ENCODE results near the gene DISC1. TPM values are rescaled to one million over a fixed set of nuclear protein-coding genes. Genes with fewer than 3 reads are reported as not detected.

Gene DISC1
- total RNA-seq, 1 experiment from 2014 or later = 1.8 TPM

- POLR2A ChIA-PET = no interaction called here
- H3K9ac ChIP-seq (ENCODE audit: low read length) = no peak overlapping the region
- TF ChIP-seq EGR1 (IDR thresholded peaks at IDR 0.05; ENCODE audit: low read depth) = no peak
- no peak for TF ChIP-seq POLR2A (IDR thresholded peaks at IDR 0.05; ENCODE audit: borderline replicate concordance, extremely low read depth, insufficient read depth, insufficient read length)
- no peak for TF ChIP-seq CTCF (IDR thresholded peaks at IDR 0.05 in 2 of 3, conservative IDR thresholded peaks at IDR 0.05 in 1 of 3; ENCODE audit: borderline replicate concordance in 1 of 3, insufficient read depth in 1 of 3, low read depth in 2 of 3, low read length in 2 of 3)
- no peak for TF ChIP-seq ELF1 (IDR thresholded peaks at IDR 0.05; ENCODE audit: borderline replicate concordance, low read depth)
- TF ChIP-seq YY1 (IDR thresholded peaks at IDR 0.05; ENCODE audit: extremely low read depth, insufficient replicate concordance, low read depth, low read length) = no peak
- TF ChIP-seq ZNF274 (IDR thresholded peaks at IDR 0.05; ENCODE audit: low read depth, low read length) = no peak
- TF ChIP-seq SRF (IDR thresholded peaks at IDR 0.05; ENCODE audit: low read depth) = no peak
- no peak for TF ChIP-seq ATF3 (IDR thresholded peaks at IDR 0.05)
- TF ChIP-seq CBX3 (IDR thresholded peaks at IDR 0.05; ENCODE audit: low read depth) = no peak
- TF ChIP-seq JUND (IDR thresholded peaks at IDR 0.05) = no peak
- TF ChIP-seq ZFX (IDR thresholded peaks at IDR 0.05) = no peak
- no peak for TF ChIP-seq RAD21 (IDR thresholded peaks at IDR 0.05; ENCODE audit: low read depth)
- TF ChIP-seq CEBPB (IDR thresholded peaks at IDR 0.05; ENCODE audit: low read depth) = no peak
- no peaks in the 10 kb centered on the region for H4K20me1 ChIP-seq (ENCODE audit: insufficient read depth)
- CTCF ChIA-PET = no interaction called here
- H3K9me2 ChIP-seq (ENCODE audit: insufficient read depth) = no peaks in the 10 kb centered on the region
- H3K4me3 ChIP-seq (replicated peaks in 1 of 2; ENCODE audit: low read depth in 1 of 2, low read length in 2 of 2) = no peak overlapping the region
- H3K27me3 ChIP-seq (ENCODE audit: insufficient read depth, low read length) = peaks cover 23% of the 10 kb centered on the region
- no peaks in the 10 kb centered on the region for H3K9me3 ChIP-seq (ENCODE audit: control insufficient read depth in 1 of 2, insufficient read depth in 1 of 2, low read depth in 1 of 2, low read length in 2 of 2)
- no peak for ATAC-seq
- no peaks in the 10 kb centered on the region for H3K4me1 ChIP-seq (ENCODE audit: control insufficient read depth in 1 of 2, insufficient read depth in 2 of 2, low read length in 2 of 2)
- H2AFZ ChIP-seq (ENCODE audit: low read depth, low read length, poor library complexity, severe bottlenecking) = no peak overlapping the region
- DNase-seq (ENCODE audit: low read depth, low spot score) = no peak
- RAD21 ChIA-PET (ENCODE audit: low non-redundant PET in 1 of 2, low total read pairs in 2 of 2, uncharacterized antibody in 2 of 2, unreplicated experiment in 2 of 2) = no interaction called here
- H3K36me3 ChIP-seq (ENCODE audit: control insufficient read depth in 1 of 2, insufficient read depth in 2 of 2, low read length in 2 of 2) = no peaks in the 10 kb centered on the region
- no peak overlapping the region for H3K4me2 ChIP-seq (ENCODE audit: low read length)
- BruUV-seq (replicated peaks) = no TSS peak
- H3K79me2 ChIP-seq (ENCODE audit: insufficient read depth, low read length) = no peaks in the 10 kb centered on the region
- no peak overlapping the region for H3K27ac ChIP-seq (ENCODE audit: low read depth, low read length)
- intact Hi-C loops (cut with micrococcal nuclease) = no loop called here
Observed at GRCh38 chr1:232059726-232060374, 433.3 kb downstream of the DISC1 start.
